ENCODE measurements around the gene RELCH.

DNA sequence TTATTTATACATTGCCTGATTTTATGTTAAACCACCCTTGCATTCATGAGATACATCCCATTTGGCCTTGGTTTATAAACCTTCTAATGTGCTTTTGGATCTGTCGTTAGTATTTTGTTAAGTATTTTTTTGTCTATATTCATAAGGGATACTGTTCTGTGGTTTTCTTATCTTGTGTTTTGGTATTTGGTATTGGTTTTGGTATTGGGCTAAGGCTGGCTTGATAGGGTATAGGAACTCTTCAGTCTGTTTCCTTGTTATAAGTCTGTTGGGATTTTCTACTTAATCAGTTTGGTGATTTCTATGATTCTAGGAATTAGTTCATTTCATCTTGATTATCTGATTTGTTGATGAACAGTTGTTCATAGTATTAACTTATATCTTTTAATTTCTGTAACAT lies 49.2 kb downstream of the RELCH start:
- TF ChIP-seq, protein P1, sequence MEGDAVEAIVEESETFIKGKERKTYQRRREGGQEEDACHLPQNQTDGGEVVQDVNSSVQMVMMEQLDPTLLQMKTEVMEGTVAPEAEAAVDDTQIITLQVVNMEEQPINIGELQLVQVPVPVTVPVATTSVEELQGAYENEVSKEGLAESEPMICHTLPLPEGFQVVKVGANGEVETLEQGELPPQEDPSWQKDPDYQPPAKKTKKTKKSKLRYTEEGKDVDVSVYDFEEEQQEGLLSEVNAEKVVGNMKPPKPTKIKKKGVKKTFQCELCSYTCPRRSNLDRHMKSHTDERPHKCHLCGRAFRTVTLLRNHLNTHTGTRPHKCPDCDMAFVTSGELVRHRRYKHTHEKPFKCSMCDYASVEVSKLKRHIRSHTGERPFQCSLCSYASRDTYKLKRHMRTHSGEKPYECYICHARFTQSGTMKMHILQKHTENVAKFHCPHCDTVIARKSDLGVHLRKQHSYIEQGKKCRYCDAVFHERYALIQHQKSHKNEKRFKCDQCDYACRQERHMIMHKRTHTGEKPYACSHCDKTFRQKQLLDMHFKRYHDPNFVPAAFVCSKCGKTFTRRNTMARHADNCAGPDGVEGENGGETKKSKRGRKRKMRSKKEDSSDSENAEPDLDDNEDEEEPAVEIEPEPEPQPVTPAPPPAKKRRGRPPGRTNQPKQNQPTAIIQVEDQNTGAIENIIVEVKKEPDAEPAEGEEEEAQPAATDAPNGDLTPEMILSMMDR (conservative IDR thresholded peaks at IDR 0.05), result no peak
- TF ChIP-seq ZFX (IDR thresholded peaks at IDR 0.05), result no peak

Data from C4-2B (cell line).